Gastroesophageal sphincter (tissue), 4 donors: ENCODE results near the gene MUC20. TPM values are rescaled to one million over a fixed set of nuclear protein-coding genes. Genes with fewer than 3 reads are reported as not detected.
"Not testable (repeated sequence)": the region's sequence is repeated elsewhere in the genome, so short reads cannot be mapped to it uniquely, and the experiment has no call there.

Experiments
- ATAC-seq: fragments of 150-250 bp; one replicate; pipeline ENCODE4 v1.9.1; 2016; ENCODE audit warnings: mild to moderate bottlenecking, moderate library complexity
- H3K27ac ChIP-seq, 4 donors: fragments of 200-600 bp; sonication (generic) in 3 of 4; 1 replicate in 3 of 4; 2 replicates in 1 of 4; pipeline ENCODE4 v1.5.1; 2016 to 2019
- H3K27me3 ChIP-seq: fragments of 200-600 bp; sonication (generic); one replicate; pipeline ENCODE4 v1.5.1; 2019
- H3K36me3 ChIP-seq, 2 donors: fragments of 200-600 bp; sonication (generic); one replicate each; pipeline ENCODE4 v1.5.1; 2019; ENCODE audit warnings: control low read depth in 1 of 2
- H3K4me1 ChIP-seq, 3 donors: fragments of 200-600 bp; sonication (generic); 1 replicate in 2 of 3; 2 replicates in 1 of 3; pipeline ENCODE4 v1.5.1; 2016 to 2019; ENCODE audit warnings: control low read depth in 2 of 3
- H3K4me3 ChIP-seq, 2 donors: fragments of 200-600 bp; sonication (generic); one replicate each; pipeline ENCODE4 v1.5.1; 2019; ENCODE audit warnings: mild to moderate bottlenecking in 1 of 2, moderate library complexity in 1 of 2
- H3K9me3 ChIP-seq, 3 donors: fragments of 200-600 bp; sonication (generic); one replicate each; pipeline ENCODE4 v1.5.1; 2017 to 2019; ENCODE audit warnings: control low read depth in 2 of 3
- EP300 ChIP-seq: sonication (generic); formaldehyde crosslinking; IDR thresholded peaks from one replicate; pipeline ENCODE4 v1.6.1; 2017; ENCODE audit warnings: antibody characterized with exemption, mild to moderate bottlenecking
- POLR2A ChIP-seq, 2 donors: fragments of 450-650 bp; IDR thresholded peaks; one replicate each; pipeline ENCODE4 v1.6.1; 2017; ENCODE audit warnings: antibody characterized with exemption in 2 of 2, mild to moderate bottlenecking in 2 of 2, moderate library complexity in 1 of 2
- POLR2AphosphoS5 ChIP-seq: sonication (generic); formaldehyde crosslinking; IDR thresholded peaks from one replicate; pipeline ENCODE4 v1.6.1; 2017; ENCODE audit warnings: antibody characterized with exemption
- WGBS, 2 donors: methylation state at CpG; one replicate each; pipeline ENCODE4 v1.1.5; 2018; ENCODE audit warnings: low coverage in 1 of 2; 5-methylcytosine and 5-hydroxymethylcytosine counted together
- total RNA-seq, 4 donors: library from RNA; depleted of rRNA; stranded (reverse); fragments of >200 nt; gene quantifications; one replicate each; pipeline ENCODE4 v1.1.0, GENCODE V29; 2016
- TF ChIP-seq, protein P1 (sequence below), 4 experiments: fragments of 200-600 bp in 2 of 4; fragments of 450-650 bp in 2 of 4; sonication (generic) in 1 of 4; IDR thresholded peaks; one replicate each; pipeline ENCODE4 v1.5.1; 2017 to 2019; ENCODE audit warnings: antibody characterized with exemption in 4 of 4, mild to moderate bottlenecking in 2 of 4, moderate library complexity in 2 of 4

MUC20 gene
- total RNA-seq, 4 donors from 2014 or later, result 2.0 to 7.7 (median 4.8) TPM

DNA sequence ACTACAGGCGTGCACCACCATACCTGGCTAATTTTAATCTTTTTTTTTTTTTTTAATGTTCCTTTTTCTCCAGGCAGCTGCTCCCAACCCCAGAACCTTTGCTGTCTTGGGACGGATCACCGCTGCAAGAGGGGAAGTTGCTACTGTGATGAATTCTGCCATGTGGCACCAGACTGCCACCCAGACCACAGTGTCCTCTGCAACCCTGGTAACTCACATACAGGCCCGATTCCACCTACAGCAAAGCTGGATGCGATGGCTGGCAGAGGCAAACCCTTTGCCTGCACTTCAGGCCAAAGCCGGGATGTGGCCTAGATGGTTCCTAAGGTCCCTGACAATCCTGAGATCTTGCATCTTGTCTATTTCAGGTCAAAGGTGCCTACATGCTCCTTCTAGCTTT, 12.7 kb upstream of the MUC20 start:
- no peaks in the 10 kb centered on the region for H3K4me1 ChIP-seq
- no peaks in the 10 kb centered on the region for H3K9me3 ChIP-seq
- H3K36me3 ChIP-seq, result peaks cover 0 to 38% of the 10 kb centered on the region in 2 donors
- no peaks in the 10 kb centered on the region for H3K27me3 ChIP-seq
- 95% methylated on average over 3 of the region's 6 CpGs; no CpG with 5 or more reads in 1 of the 2 donors for WGBS, 2 donors
- no peak for ATAC-seq
- H3K4me3 ChIP-seq, result no peak overlapping the region
- TF ChIP-seq, protein P1, sequence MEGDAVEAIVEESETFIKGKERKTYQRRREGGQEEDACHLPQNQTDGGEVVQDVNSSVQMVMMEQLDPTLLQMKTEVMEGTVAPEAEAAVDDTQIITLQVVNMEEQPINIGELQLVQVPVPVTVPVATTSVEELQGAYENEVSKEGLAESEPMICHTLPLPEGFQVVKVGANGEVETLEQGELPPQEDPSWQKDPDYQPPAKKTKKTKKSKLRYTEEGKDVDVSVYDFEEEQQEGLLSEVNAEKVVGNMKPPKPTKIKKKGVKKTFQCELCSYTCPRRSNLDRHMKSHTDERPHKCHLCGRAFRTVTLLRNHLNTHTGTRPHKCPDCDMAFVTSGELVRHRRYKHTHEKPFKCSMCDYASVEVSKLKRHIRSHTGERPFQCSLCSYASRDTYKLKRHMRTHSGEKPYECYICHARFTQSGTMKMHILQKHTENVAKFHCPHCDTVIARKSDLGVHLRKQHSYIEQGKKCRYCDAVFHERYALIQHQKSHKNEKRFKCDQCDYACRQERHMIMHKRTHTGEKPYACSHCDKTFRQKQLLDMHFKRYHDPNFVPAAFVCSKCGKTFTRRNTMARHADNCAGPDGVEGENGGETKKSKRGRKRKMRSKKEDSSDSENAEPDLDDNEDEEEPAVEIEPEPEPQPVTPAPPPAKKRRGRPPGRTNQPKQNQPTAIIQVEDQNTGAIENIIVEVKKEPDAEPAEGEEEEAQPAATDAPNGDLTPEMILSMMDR (IDR thresholded peaks at IDR 0.05), result no peak
- TF ChIP-seq POLR2A (IDR thresholded peaks at IDR 0.05), result no peak
- no peak for TF ChIP-seq POLR2AphosphoS5
- TF ChIP-seq EP300, result no peak
- no peak overlapping the region for H3K27ac ChIP-seq

DNA sequence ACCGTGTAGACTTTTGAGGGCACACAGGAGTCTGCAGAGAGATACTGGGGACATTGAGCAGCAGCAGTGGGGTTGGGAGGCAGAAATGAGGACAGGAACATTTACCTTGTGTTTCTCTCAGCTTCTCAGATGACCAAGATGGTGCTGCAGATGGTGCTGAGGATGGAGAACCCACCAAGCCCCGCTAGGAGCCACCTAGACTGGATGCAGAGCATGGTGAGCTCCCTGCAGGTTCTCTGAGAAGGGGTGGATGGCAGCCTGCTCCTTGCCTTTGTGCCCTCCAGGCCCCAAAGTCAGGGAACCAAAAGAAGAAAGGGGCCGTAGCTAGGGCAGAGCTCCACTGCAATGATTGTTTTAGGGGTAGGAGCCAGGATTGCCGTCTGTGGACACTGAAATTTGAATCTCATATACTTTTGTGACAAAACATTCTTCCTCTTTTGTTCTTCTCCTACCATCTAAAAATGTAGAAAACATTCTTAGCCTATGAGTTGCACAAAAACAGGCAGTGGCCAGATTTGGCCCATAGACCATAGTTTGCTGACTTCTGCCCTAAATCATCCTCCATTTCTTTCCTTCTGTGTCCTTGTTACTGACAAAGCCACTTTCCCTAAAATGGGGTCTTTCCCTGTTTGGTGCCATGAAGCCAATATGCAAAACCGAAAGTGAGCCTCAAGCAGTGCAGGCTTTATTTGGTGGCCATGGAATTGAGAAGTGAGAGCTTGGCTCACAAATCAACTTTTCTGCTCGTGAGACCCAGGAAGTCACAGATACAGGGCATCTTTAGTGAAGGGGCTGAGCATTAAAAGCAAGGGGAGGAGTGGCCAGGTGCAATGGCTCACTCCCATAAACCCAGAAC, 11.9 kb upstream of the MUC20 start:
- no peaks in the 10 kb centered on the region for H3K9me3 ChIP-seq
- H3K4me3 ChIP-seq, result no peak overlapping the region
- no peaks in the 10 kb centered on the region for H3K27me3 ChIP-seq
- WGBS, 2 donors, result 83 to 100% methylated on average over 2 to 6 of the region's 6 CpGs
- H3K36me3 ChIP-seq, result peaks cover 0 to 38% of the 10 kb centered on the region in 2 donors
- H3K4me1 ChIP-seq, result no peaks in the 10 kb centered on the region
- TF ChIP-seq POLR2A (IDR thresholded peaks at IDR 0.05), result no peak
- TF ChIP-seq, protein P1 (IDR thresholded peaks at IDR 0.05), result no peak
- TF ChIP-seq EP300, result no peak
- TF ChIP-seq POLR2AphosphoS5, result no peak
- ATAC-seq, result no peak
- H3K27ac ChIP-seq, result no peak overlapping the region

DNA sequence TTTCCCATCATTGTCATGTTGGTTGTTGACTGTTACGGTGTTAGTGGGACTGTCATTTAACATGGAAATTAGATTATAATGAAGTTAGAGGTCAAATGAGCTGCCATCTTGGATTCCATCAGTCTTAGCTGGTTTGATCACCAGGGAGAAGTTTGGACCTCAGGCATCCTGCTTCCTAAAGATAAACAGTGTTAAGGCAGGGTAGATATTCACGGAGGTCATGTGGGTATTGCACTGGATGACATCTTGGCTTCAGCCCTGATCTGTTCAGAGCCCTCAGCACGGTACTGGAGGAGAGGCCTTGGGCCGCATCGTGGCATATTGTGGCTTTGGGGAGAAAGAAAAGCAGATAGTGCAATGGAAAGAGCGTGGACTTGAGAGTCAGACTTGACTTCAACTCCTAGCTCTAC, 11.1 kb upstream of the MUC20 start:
- ATAC-seq, result no peak
- Histone ChIP-seq H3K9me3 (no peaks in the 10 kb centered on the region), H3K36me3 (peaks cover 0 to 43% of the 10 kb centered on the region in 2 donors), H3K4me3 (no peak overlapping the region), H3K27me3 (no peaks in the 10 kb centered on the region), H3K27ac (no peak overlapping the region), H3K4me1 (no peaks in the 10 kb centered on the region)
- WGBS, 2 donors, result 88 to 93% methylated on average over 5 to 6 of the region's 6 CpGs
- TF ChIP-seq, protein P1 (IDR thresholded peaks at IDR 0.05), result no peak
- TF ChIP-seq POLR2AphosphoS5 (no peak), POLR2A (IDR thresholded peaks at IDR 0.05) (no peak), EP300 (no peak)

DNA sequence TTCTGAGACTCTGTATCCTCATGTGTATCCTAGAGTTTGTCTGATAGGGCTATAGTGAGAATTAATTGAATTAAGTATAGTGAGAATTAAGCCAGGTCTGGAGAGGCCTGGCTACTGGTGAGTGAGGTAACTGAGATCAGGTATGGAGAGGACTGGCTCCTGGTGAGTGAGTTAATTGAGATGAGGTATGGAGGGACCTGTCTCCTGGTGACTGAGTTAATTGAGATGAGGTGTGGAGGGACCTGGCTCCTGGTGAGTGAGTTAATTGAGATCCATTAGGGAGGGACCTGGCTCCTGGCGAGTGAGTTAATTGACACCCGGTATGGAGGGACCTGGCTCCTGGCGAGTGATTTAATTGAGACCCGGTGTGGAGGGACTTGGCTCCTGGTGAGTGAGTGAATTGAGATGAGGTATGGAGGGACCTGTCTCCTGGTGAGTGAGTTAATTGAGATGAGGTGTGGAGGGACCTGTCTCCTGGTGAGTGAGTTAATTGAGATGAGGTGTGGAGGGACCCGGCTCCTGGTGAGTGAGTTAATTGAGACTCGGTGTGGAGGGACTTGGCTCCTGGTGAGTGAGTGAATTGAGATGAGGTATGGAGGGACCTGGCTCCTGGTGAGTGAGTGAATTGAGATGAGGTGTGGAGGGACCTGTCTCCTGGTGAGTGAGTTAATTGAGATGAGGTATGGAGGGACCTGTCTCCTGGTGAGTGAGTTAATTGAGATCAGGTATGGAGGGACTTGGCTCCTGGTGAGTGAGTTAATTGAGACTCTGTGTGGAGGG, 10.5 kb upstream of the MUC20 start:
- H3K9me3 ChIP-seq, ATAC-seq, H3K27ac ChIP-seq, H3K27me3 ChIP-seq, H3K4me3 ChIP-seq, H3K4me1 ChIP-seq: not testable (repeated sequence)
- WGBS, 2 donors, result 55 to 100% methylated on average over 1 to 6 of the region's 6 CpGs
- peaks cover 0 to 49% of the 10 kb centered on the region in 2 donors for H3K36me3 ChIP-seq

DNA sequence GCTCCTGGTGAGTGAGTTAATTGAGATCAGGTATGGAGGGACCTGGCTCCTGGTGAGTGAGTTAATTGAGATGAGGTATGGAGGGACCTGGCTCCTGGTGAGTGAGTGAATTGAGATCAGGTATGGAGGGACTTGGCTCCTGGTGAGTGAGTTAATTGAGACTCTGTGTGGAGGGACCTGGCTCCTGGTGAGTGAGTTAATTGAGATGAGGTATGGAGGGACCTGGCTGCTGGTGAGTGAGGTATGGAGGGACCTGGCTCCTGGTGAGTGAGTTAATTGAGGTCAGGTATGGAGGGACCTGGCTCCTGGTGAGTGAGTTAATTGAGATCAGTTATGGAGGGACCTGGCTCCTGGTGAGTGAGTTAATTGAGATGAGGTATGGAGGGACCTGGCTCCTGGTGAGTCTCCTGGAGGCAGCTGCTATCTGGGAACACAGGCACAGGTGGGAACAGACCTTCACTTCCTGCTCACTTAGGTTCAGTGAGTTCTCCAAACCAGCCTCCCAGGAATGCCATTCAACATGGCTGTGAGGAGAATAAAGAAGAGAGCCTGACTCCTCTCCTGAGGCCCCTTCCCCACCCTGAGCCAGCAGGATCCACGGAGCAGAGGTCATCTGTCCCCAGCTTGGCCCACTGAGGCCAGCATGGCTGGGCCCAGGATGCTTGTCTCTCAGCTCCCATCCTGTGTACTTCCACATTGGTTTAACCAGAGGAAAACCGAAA, 9.5 kb upstream of the MUC20 start:
- not testable (repeated sequence) for H3K4me1 ChIP-seq, H3K27me3 ChIP-seq, ATAC-seq, H3K27ac ChIP-seq, H3K9me3 ChIP-seq, H3K4me3 ChIP-seq
- H3K36me3 ChIP-seq, result peaks cover 0 to 59% of the 10 kb centered on the region in 2 donors
- 56% methylated on average over 2 of the region's 2 CpGs; no CpG with 5 or more reads in 1 of the 2 donors for WGBS, 2 donors
